ENCODE measurements around the gene GRID2. TPM values are rescaled to one million over a fixed set of nuclear protein-coding genes. Genes with fewer than 3 reads are reported as not detected.
"Not testable (repeated sequence)": the region's sequence is repeated elsewhere in the genome, so short reads cannot be mapped to it uniquely, and the experiment has no call there.

The GRID2 gene
- total RNA-seq, 1 donor, result not detected

DNA sequence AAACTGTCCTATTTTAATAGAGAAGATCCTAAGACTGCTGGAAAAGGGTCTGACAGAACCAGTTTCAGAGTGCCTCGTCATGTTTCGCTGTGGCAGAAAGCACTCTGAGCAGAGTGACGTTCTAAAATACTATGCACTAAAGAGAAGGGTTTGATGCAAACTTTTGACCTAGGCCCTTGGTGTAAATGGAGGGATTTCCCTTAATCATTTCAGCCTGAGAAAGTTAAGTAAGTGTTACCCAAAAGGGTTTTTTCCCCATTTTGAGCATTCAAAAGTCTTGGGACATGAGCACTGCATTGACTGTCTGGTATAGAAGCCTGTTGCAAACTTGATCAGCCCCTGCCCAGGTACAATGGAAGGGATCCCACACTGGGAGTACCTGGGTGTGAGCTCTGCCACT lies 1367.3 kb downstream of the GRID2 start:
- H2AFZ ChIP-seq (ENCODE audit: low read length), result no peak overlapping the region
- TF ChIP-seq, protein P1, sequence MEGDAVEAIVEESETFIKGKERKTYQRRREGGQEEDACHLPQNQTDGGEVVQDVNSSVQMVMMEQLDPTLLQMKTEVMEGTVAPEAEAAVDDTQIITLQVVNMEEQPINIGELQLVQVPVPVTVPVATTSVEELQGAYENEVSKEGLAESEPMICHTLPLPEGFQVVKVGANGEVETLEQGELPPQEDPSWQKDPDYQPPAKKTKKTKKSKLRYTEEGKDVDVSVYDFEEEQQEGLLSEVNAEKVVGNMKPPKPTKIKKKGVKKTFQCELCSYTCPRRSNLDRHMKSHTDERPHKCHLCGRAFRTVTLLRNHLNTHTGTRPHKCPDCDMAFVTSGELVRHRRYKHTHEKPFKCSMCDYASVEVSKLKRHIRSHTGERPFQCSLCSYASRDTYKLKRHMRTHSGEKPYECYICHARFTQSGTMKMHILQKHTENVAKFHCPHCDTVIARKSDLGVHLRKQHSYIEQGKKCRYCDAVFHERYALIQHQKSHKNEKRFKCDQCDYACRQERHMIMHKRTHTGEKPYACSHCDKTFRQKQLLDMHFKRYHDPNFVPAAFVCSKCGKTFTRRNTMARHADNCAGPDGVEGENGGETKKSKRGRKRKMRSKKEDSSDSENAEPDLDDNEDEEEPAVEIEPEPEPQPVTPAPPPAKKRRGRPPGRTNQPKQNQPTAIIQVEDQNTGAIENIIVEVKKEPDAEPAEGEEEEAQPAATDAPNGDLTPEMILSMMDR (IDR thresholded peaks at IDR 0.05; ENCODE audit: extremely low read depth, low read depth, low read length), result no peak

DNA sequence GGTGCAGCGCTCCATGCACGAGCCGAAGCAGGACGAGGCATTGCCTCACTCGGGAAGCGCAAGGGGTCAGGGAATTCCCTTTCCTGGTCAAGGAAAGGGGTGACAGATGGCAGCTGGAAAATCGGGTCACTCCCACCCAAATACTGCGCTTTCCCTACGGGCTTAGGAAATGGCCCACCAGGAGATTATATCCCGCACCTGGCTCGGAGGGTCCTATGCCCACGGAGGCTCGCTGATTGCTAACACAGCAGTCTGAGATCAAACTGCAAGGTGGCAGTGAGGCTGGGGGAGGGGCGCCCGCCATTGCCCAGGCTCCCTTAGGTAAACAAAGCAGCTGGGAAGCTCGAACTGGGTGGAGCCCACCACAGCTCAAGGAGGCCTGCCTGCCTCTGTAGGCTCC lies 1373.2 kb downstream of the GRID2 start:
- H3K27me3 ChIP-seq (ENCODE audit: insufficient read depth, low read length); H3K9me3 ChIP-seq (ENCODE audit: low read depth, low read length); H2AFZ ChIP-seq (ENCODE audit: low read length); H3K27ac ChIP-seq (ENCODE audit: low read depth, low read length); H3K36me3 ChIP-seq (ENCODE audit: insufficient read depth, low read length); H3K4me3 ChIP-seq (ENCODE audit: insufficient read depth, low read length); H3K79me2 ChIP-seq (ENCODE audit: insufficient read depth, low read length); H3K4me2 ChIP-seq (ENCODE audit: insufficient read depth, low read length); DNase-seq (ENCODE audit: insufficient read length, low spot score, missing footprints); H4K20me1 ChIP-seq (ENCODE audit: insufficient read depth, low read length); H3K4me1 ChIP-seq (ENCODE audit: insufficient read depth, low read length): not testable (repeated sequence)

More for the DNA sequence above, 1367.3 kb downstream of the GRID2 start:
- no peaks in the 10 kb centered on the region for H3K36me3 ChIP-seq (ENCODE audit: insufficient read depth, low read length)
- no peaks in the 10 kb centered on the region for H3K27me3 ChIP-seq (ENCODE audit: insufficient read depth, low read length)
- no peak overlapping the region for H3K4me3 ChIP-seq (ENCODE audit: insufficient read depth, low read length)
- no peaks in the 10 kb centered on the region for H4K20me1 ChIP-seq (ENCODE audit: insufficient read depth, low read length)
- no peak for DNase-seq (ENCODE audit: insufficient read length, low spot score, missing footprints)
- H3K4me2 ChIP-seq (ENCODE audit: insufficient read depth, low read length), result no peak overlapping the region
- no peaks in the 10 kb centered on the region for H3K79me2 ChIP-seq (ENCODE audit: insufficient read depth, low read length)
- no peaks in the 10 kb centered on the region for H3K9me3 ChIP-seq (ENCODE audit: low read depth, low read length)
- H3K27ac ChIP-seq (ENCODE audit: low read depth, low read length), result no peak overlapping the region
- H3K4me1 ChIP-seq (ENCODE audit: insufficient read depth, low read length), result no peaks in the 10 kb centered on the region

DNA sequence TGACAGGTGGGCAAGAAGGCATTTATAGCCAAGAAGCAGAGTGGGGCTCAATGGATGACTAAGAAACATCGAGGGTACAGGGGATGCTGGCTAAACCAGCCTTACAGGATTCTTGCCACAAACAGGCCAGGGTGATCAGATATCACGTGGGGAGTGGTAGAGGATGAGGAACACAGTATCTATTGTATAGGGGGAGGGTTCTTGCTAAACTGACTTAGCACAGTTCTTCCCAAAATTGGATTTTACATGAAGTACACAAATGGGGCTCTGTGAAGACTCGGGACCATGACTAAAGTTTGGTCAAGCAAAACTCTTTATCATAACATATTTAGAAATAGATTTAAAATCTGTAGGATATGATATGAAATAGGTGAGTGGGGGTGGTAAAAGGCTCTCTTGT lies 1380.8 kb downstream of the GRID2 start:
- DNase-seq (ENCODE audit: insufficient read length, low spot score, missing footprints), result no peak
- Histone ChIP-seq H4K20me1 (ENCODE audit: insufficient read depth, low read length) (no peaks in the 10 kb centered on the region), H3K4me3 (ENCODE audit: insufficient read depth, low read length) (no peak overlapping the region), H2AFZ (ENCODE audit: low read length) (no peak overlapping the region), H3K79me2 (ENCODE audit: insufficient read depth, low read length) (no peaks in the 10 kb centered on the region), H3K9me3 (ENCODE audit: low read depth, low read length) (peaks cover 4% of the 10 kb centered on the region), H3K27me3 (ENCODE audit: insufficient read depth, low read length) (no peaks in the 10 kb centered on the region), H3K4me2 (ENCODE audit: insufficient read depth, low read length) (no peak overlapping the region), H3K36me3 (ENCODE audit: insufficient read depth, low read length) (no peaks in the 10 kb centered on the region), H3K27ac (ENCODE audit: low read depth, low read length) (no peak overlapping the region), H3K4me1 (ENCODE audit: insufficient read depth, low read length) (no peaks in the 10 kb centered on the region)
- TF ChIP-seq, protein P1 (IDR thresholded peaks at IDR 0.05; ENCODE audit: extremely low read depth, low read depth, low read length), result no peak

DNA sequence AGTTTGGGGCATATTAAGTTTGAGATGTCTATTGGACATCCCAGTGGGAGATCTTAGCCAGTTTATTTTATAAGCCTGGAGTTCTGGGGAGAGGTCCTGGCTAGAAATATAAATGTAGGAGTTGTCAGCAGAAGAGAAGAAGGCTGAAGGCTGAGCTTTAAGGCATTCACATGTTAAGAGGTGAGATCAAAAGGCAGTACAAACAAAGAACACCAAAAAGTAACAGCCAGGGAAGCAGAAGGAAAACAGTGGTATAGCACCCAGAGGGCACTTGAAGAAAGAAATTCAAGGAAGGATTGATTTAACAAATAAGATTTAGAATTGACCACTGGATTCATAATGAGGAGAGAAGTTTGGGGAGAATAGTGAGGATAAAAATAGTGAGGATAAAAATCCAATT lies 1383.5 kb downstream of the GRID2 start:
- no peaks in the 10 kb centered on the region for H3K36me3 ChIP-seq (ENCODE audit: insufficient read depth, low read length)
- H3K9me3 ChIP-seq (ENCODE audit: low read depth, low read length), result peaks cover 4% of the 10 kb centered on the region
- H4K20me1 ChIP-seq (ENCODE audit: insufficient read depth, low read length), result no peaks in the 10 kb centered on the region
- H3K4me2 ChIP-seq (ENCODE audit: insufficient read depth, low read length), result no peak overlapping the region
- H3K27me3 ChIP-seq (ENCODE audit: insufficient read depth, low read length), result no peaks in the 10 kb centered on the region
- no peak for DNase-seq (ENCODE audit: insufficient read length, low spot score, missing footprints)
- H3K27ac ChIP-seq (ENCODE audit: low read depth, low read length), result no peak overlapping the region
- no peak overlapping the region for H3K4me3 ChIP-seq (ENCODE audit: insufficient read depth, low read length)
- H3K4me1 ChIP-seq (ENCODE audit: insufficient read depth, low read length), result no peaks in the 10 kb centered on the region
- no peaks in the 10 kb centered on the region for H3K79me2 ChIP-seq (ENCODE audit: insufficient read depth, low read length)
- TF ChIP-seq, protein P1 (IDR thresholded peaks at IDR 0.05; ENCODE audit: extremely low read depth, low read depth, low read length), result no peak
- H2AFZ ChIP-seq (ENCODE audit: low read length), result no peak overlapping the region
